HepG2 (cell line): ENCODE measurements around the gene RNH1. TPM values are rescaled to one million over a fixed set of nuclear protein-coding genes. Genes with fewer than 3 reads are reported as not detected.

Experiments used
- ARID2 ChIP-seq: sonication (generic); formaldehyde crosslinking; IDR thresholded peaks from 2 replicates; pipeline ENCODE4 v1.8.1; 2022; ENCODE audit warnings: mild to moderate bottlenecking, missing genetic modification reagents, borderline replicate concordance
- FIP1L1 ChIP-seq: fragments of 200-400 bp; formaldehyde crosslinking; IDR thresholded peaks from 2 replicates; pipeline ENCODE4 v1.6.1; 2018; ENCODE audit warnings: low read depth, mild to moderate bottlenecking, low read length, moderate library complexity, borderline replicate concordance; ENCODE audit not compliant: insufficient read depth
- FOSL2 ChIP-seq: sonication (generic); formaldehyde crosslinking; IDR thresholded peaks from 2 replicates; pipeline ENCODE4 v1.4.0; 2020; ENCODE audit warnings: missing genetic modification reagents
- GABPB1 ChIP-seq: IDR thresholded peaks from 2 replicates; pipeline ENCODE4 v1.6.1; 2016; ENCODE audit warnings: mild to moderate bottlenecking, missing genetic modification reagents, moderate library complexity, missing compliant biosample characterization
- HOXA3 ChIP-seq: sonication (generic); formaldehyde crosslinking; IDR thresholded peaks from 2 replicates; pipeline ENCODE4 v1.5.0; 2020; ENCODE audit warnings: missing genetic modification reagents
- KMT2A ChIP-seq: sonication (generic); formaldehyde crosslinking; IDR thresholded peaks from 2 replicates; pipeline ENCODE4 v1.4.0; 2020; ENCODE audit warnings: missing genetic modification reagents
- MZF1 ChIP-seq: sonication (generic); formaldehyde crosslinking; IDR thresholded peaks from 2 replicates; pipeline ENCODE4 v1.8.1; 2023; ENCODE audit warnings: mild to moderate bottlenecking, missing genetic modification reagents, borderline replicate concordance
- PHF8 ChIP-seq: sonication (generic); formaldehyde crosslinking; IDR thresholded peaks from 2 replicates; pipeline ENCODE4 v1.5.0; 2020; ENCODE audit warnings: missing genetic modification reagents
- SOX6 ChIP-seq, 2 experiments: fragments of 450-650 bp in 1 of 2; sonication (generic) in 1 of 2; formaldehyde crosslinking in 1 of 2; IDR thresholded peaks; 2 replicates each; pipeline versions ENCODE4 v1.4.0 to v1.6.1; 2017 to 2020; ENCODE audit warnings: antibody characterized with exemption in 1 of 2, mild to moderate bottlenecking in 1 of 2, missing genetic modification reagents in 1 of 2
- TCF7 ChIP-seq: sonication (generic); IDR thresholded peaks from 2 replicates; pipeline ENCODE4 v1.6.1; 2016; ENCODE audit warnings: antibody characterized with exemption, low read depth
- ZMYM4 ChIP-seq: sonication (generic); formaldehyde crosslinking; IDR thresholded peaks from 2 replicates; pipeline ENCODE4 v1.8.1; 2023; ENCODE audit warnings: mild to moderate bottlenecking, missing genetic modification reagents
- ZNF749 ChIP-seq: sonication (generic); formaldehyde crosslinking; IDR thresholded peaks from 2 replicates; pipeline ENCODE4 v1.8.0; 2022; ENCODE audit warnings: mild to moderate bottlenecking, missing genetic modification reagents, moderate library complexity, borderline replicate concordance
- polyA plus RNA-seq, 8 experiments: library from polyadenylated mRNA; depleted of rRNA in 3 of 8; stranded (reverse) in 7 of 8; unstranded in 1 of 8; fragments of >200 nt; fragmentation: Illumina TruSeq in 4 of 8; extraction: Trizol in 4 of 8; gene quantifications; 2 replicates each; pipeline versions ENCODE4 v1.2.1 to v1.2.3, GENCODE V29; 2011 to 2016; ENCODE audit warnings: low read depth in 4 of 8, missing spikeins in 1 of 8, mixed read lengths in 1 of 8; ENCODE audit not compliant: insufficient read depth in 1 of 8
- total RNA-seq, 5 experiments: library from RNA; depleted of rRNA; stranded (reverse); fragments of >200 nt; fragmentation: Illumina TruSeq; extraction: Trizol; gene quantifications; 2 replicates each; pipeline ENCODE4 v1.2.3, GENCODE V29; 2016; ENCODE audit warnings: low read depth in 1 of 5
- TF ChIP-seq, protein P1 (sequence below): sonication (generic); formaldehyde crosslinking; IDR thresholded peaks from 2 replicates; pipeline ENCODE4 v1.5.1; 2020; ENCODE audit warnings: mild to moderate bottlenecking, missing genetic modification reagents
- TF ChIP-seq, protein P2 (sequence below): IDR thresholded peaks from 2 replicates; pipeline ENCODE4 v1.6.1; 2016
- TF ChIP-seq, protein P3 (sequence below): IDR thresholded peaks from 2 replicates; pipeline ENCODE4 v1.6.1; 2016; ENCODE audit warnings: missing genetic modification reagents, missing compliant biosample characterization
- TF ChIP-seq, protein P4 (sequence below): sonication (generic); formaldehyde crosslinking; IDR thresholded peaks from 2 replicates; pipeline ENCODE4 v1.8.1; 2023; ENCODE audit warnings: mild to moderate bottlenecking, inconsistent platforms, moderate library complexity, missing genetic modification reagents, borderline replicate concordance
- TF ChIP-seq, protein P5 (sequence below): IDR thresholded peaks from 2 replicates; pipeline ENCODE4 v1.4.0; 2020; ENCODE audit warnings: mild to moderate bottlenecking, missing genetic modification reagents

Gene RNH1
- total and polyA plus RNA-seq, 2 of the 13 experiments (the other 11 are each of a cell fraction or from before 2014, with no cell fraction given), result 36.0 to 74.1 TPM

DNA sequence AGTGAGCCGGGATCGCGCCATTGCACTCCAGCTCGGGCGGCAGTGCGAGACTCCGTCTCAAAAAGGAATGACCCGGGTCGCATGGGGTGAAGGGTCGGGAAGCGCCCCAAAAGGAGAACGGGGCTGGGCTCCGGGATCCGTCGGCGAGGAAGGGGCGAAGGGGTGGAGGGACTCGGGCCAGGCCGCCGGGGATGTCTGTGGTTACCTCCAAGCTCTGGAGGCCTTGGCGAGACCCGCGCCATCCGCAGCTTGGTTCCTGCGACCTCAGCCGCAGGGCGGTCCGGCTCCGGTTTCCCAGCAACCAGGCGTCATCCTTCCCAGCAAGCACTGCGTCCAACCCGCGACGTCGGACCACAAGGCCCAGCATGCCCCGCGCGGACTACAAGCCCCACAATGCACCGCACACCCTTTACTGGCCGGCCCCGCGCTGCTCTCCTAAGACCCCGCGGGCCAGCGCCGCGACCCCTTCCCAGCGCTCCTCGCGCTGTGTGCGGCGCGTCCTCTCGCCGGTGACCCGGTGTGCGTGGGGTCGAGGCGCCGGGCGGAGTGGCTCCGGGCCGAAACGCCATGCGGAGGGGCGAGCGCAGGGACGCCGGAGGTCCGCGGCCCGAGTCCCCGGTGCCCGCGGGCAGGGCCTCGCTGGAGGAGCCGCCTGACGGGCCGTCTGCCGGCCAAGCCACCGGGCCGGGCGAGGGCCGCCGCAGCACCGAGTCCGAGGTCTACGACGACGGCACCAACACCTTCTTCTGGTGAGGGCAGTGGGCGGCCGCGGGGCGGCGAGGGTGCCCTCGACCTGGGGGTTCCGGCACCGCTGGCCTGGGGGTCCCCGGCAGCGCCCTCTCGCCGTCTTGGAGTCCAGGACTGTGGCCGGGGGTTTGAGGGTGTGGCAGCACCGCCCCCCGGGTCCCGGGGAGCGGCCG is 56.9 kb downstream of the RNH1 start, which contains the start of gene PTDSS2 (continued):
- TF ChIP-seq ZNF749 (CRISPR knock-in tag) (0 out of 2 replicates have a peak, but pooled peaks have one; percentile 40), ZMYM4 (CRISPR knock-in tag) (peak; percentile 76), KMT2A (CRISPR knock-in tag) (peak; percentile 77), MZF1 (CRISPR knock-in tag) (no peak), HOXA3 (CRISPR knock-in tag) (peak; percentile 96), SOX6 (IDR thresholded peaks at IDR 0.05) (no peak), SOX6 (CRISPR knock-in tag; IDR thresholded peaks at IDR 0.05) (peak; percentile 46), FIP1L1 (no peak), PHF8 (CRISPR knock-in tag) (peak; percentile 79), TCF7 (no peak), FOSL2 (peak; percentile 48), ARID2 (CRISPR knock-in tag) (no peak), GABPB1 (CRISPR knock-in tag) (peak; percentile 93)
- TF ChIP-seq, protein P1, sequence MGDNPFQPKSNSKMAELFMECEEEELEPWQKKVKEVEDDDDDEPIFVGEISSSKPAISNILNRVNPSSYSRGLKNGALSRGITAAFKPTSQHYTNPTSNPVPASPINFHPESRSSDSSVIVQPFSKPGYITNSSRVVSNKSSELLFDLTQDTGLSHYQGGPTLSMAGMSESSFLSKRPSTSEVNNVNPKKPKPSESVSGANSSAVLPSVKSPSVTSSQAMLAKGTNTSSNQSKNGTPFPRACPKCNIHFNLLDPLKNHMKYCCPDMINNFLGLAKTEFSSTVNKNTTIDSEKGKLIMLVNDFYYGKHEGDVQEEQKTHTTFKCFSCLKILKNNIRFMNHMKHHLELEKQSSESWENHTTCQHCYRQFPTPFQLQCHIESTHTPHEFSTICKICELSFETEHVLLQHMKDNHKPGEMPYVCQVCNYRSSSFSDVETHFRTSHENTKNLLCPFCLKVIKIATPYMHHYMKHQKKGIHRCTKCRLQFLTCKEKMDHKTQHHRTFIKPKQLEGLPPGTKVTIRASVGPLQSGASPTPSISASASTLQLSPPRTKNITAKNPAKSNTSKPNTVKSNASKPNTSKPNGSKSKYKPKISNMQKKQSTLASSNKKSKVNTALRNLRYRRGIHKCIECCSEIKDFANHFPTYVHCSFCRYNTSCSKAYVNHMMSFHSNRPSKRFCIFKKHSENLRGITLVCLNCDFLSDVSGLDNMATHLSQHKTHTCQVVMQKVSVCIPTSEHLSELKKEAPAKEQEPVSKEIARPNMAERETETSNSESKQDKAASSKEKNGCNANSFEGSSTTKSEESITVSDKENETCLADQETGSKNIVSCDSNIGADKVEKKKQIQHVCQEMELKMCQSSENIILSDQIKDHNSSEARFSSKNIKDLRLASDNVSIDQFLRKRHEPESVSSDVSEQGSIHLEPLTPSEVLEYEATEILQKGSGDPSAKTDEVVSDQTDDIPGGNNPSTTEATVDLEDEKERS (CRISPR knock-in tag), result no peak
- TF ChIP-seq, protein P2, sequence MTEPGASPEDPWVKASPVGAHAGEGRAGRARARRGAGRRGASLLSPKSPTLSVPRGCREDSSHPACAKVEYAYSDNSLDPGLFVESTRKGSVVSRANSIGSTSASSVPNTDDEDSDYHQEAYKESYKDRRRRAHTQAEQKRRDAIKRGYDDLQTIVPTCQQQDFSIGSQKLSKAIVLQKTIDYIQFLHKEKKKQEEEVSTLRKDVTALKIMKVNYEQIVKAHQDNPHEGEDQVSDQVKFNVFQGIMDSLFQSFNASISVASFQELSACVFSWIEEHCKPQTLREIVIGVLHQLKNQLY (CRISPR knock-in tag), result peak; percentile 58; the same call in 1 of the 2 replicates
- TF ChIP-seq, protein P3, sequence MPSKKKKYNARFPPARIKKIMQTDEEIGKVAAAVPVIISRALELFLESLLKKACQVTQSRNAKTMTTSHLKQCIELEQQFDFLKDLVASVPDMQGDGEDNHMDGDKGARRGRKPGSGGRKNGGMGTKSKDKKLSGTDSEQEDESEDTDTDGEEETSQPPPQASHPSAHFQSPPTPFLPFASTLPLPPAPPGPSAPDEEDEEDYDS, result peak; percentile 77; the same call in 1 of the 2 replicates
- TF ChIP-seq, protein P4, sequence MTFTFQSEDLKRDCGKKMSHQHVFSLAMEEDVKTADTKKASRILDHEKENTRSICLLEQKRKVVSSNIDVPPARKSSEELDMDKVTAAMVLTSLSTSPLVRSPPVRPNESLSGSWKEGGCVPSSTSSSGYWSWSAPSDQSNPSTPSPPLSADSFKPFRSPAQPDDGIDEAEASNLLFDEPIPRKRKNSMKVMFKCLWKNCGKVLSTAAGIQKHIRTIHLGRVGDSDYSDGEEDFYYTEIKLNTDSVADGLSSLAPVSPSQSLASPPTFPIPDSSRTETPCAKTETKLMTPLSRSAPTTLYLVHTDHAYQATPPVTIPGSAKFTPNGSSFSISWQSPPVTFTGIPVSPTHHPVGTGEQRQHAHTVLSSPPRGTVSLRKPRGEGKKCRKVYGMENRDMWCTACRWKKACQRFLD (CRISPR knock-in tag), result peak; percentile 72; the same call in 1 of the 2 replicates
- TF ChIP-seq, protein P5, sequence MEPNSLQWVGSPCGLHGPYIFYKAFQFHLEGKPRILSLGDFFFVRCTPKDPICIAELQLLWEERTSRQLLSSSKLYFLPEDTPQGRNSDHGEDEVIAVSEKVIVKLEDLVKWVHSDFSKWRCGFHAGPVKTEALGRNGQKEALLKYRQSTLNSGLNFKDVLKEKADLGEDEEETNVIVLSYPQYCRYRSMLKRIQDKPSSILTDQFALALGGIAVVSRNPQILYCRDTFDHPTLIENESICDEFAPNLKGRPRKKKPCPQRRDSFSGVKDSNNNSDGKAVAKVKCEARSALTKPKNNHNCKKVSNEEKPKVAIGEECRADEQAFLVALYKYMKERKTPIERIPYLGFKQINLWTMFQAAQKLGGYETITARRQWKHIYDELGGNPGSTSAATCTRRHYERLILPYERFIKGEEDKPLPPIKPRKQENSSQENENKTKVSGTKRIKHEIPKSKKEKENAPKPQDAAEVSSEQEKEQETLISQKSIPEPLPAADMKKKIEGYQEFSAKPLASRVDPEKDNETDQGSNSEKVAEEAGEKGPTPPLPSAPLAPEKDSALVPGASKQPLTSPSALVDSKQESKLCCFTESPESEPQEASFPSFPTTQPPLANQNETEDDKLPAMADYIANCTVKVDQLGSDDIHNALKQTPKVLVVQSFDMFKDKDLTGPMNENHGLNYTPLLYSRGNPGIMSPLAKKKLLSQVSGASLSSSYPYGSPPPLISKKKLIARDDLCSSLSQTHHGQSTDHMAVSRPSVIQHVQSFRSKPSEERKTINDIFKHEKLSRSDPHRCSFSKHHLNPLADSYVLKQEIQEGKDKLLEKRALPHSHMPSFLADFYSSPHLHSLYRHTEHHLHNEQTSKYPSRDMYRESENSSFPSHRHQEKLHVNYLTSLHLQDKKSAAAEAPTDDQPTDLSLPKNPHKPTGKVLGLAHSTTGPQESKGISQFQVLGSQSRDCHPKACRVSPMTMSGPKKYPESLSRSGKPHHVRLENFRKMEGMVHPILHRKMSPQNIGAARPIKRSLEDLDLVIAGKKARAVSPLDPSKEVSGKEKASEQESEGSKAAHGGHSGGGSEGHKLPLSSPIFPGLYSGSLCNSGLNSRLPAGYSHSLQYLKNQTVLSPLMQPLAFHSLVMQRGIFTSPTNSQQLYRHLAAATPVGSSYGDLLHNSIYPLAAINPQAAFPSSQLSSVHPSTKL (CRISPR knock-in tag), result 0 out of 2 replicates have a peak, but pooled peaks have one; percentile 22
